HepG2 (cell line): ENCODE results near the gene LAMA1. TPM values are rescaled to one million over a fixed set of nuclear protein-coding genes. Genes with fewer than 3 reads are reported as not detected.

Experiments used
- BATF2 ChIP-seq: sonication (generic); formaldehyde crosslinking; IDR thresholded peaks from 2 replicates; pipeline ENCODE4 v1.8.0; 2022; ENCODE audit warnings: mild to moderate bottlenecking, missing genetic modification reagents, moderate library complexity
- CENPT ChIP-seq: sonication (generic); formaldehyde crosslinking; IDR thresholded peaks from 2 replicates; pipeline ENCODE4 v1.8.0; 2022; ENCODE audit warnings: low read depth, mild to moderate bottlenecking, moderate library complexity, missing genetic modification reagents
- CTCF ChIP-seq: sonication (generic); formaldehyde crosslinking; IDR thresholded peaks from 2 replicates; pipeline ENCODE4 v1.5.0; 2020; ENCODE audit warnings: mild to moderate bottlenecking, missing genetic modification reagents, moderate library complexity
- HNF4A ChIP-seq: sonication (generic); formaldehyde crosslinking; IDR thresholded peaks from 2 replicates; pipeline ENCODE4 v1.4.0; 2020; ENCODE audit warnings: missing genetic modification reagents
- PLRG1 ChIP-seq: fragments of 450-650 bp; conservative IDR thresholded peaks from 2 replicates; pipeline ENCODE4 v1.6.1; 2016
- THAP11 ChIP-seq: IDR thresholded peaks from 2 replicates; pipeline ENCODE4 v1.6.1; 2016; ENCODE audit warnings: missing biosample characterization, missing genetic modification reagents
- USF2 ChIP-seq, 2 experiments: sonication (generic) in 1 of 2; formaldehyde crosslinking in 1 of 2; IDR thresholded peaks; 2 replicates each; pipeline versions ENCODE4 v1.5.1 to v1.6.1; 2011 to 2020; ENCODE audit warnings: borderline replicate concordance in 1 of 2, low read depth in 1 of 2, low read length in 1 of 2, mild to moderate bottlenecking in 1 of 2, missing genetic modification reagents in 1 of 2, moderate library complexity in 1 of 2
- ZFAT ChIP-seq: sonication (generic); formaldehyde crosslinking; conservative IDR thresholded peaks from 2 replicates; pipeline ENCODE4 v1.8.1; 2023; ENCODE audit warnings: missing genetic modification reagents, inconsistent platforms
- ZNF280B ChIP-seq: sonication (generic); formaldehyde crosslinking; IDR thresholded peaks from 2 replicates; pipeline ENCODE4 v1.5.0; 2020; ENCODE audit warnings: missing genetic modification reagents, mild to moderate bottlenecking, borderline replicate concordance
- ZNF577 ChIP-seq: sonication (generic); formaldehyde crosslinking; IDR thresholded peaks from 2 replicates; pipeline ENCODE4 v1.4.0; 2020; ENCODE audit warnings: mild to moderate bottlenecking, low read depth, missing genetic modification reagents, borderline replicate concordance
- ZSCAN30 ChIP-seq: sonication (generic); formaldehyde crosslinking; IDR thresholded peaks from 2 replicates; pipeline ENCODE4 v1.5.0; 2020; ENCODE audit warnings: mild to moderate bottlenecking, missing genetic modification reagents
- polyA plus RNA-seq, 8 experiments: library from polyadenylated mRNA; depleted of rRNA in 3 of 8; stranded (reverse) in 7 of 8; unstranded in 1 of 8; fragments of >200 nt; fragmentation: Illumina TruSeq in 4 of 8; extraction: Trizol in 4 of 8; gene quantifications; 2 replicates each; pipeline versions ENCODE4 v1.2.1 to v1.2.3, GENCODE V29; 2011 to 2016; ENCODE audit warnings: low read depth in 4 of 8, missing spikeins in 1 of 8, mixed read lengths in 1 of 8; ENCODE audit not compliant: insufficient read depth in 1 of 8
- total RNA-seq, 5 experiments: library from RNA; depleted of rRNA; stranded (reverse); fragments of >200 nt; fragmentation: Illumina TruSeq; extraction: Trizol; gene quantifications; 2 replicates each; pipeline ENCODE4 v1.2.3, GENCODE V29; 2016; ENCODE audit warnings: low read depth in 1 of 5

Gene LAMA1
- total and polyA plus RNA-seq, 2 of the 13 experiments (the other 11 are each of a cell fraction or from before 2014, with no cell fraction given) = 0.05 to 0.44 TPM

- TF ChIP-seq ZNF280B (CRISPR knock-in tag) = 0 out of 2 replicates have a peak, but pooled peaks have one; percentile 23
- TF ChIP-seq ZNF577 (CRISPR knock-in tag) = no peak
- no peak for TF ChIP-seq PLRG1
- no peak for TF ChIP-seq CENPT (CRISPR knock-in tag)
- no peak for TF ChIP-seq ZSCAN30 (CRISPR knock-in tag)
- TF ChIP-seq ZFAT (CRISPR knock-in tag) = no peak
- peak; percentile 69 for TF ChIP-seq CTCF (CRISPR knock-in tag)
- no peak for TF ChIP-seq THAP11
- no peak for TF ChIP-seq HNF4A
- no peak for TF ChIP-seq BATF2 (CRISPR knock-in tag)
- TF ChIP-seq USF2 (IDR thresholded peaks at IDR 0.05; ENCODE audit: low read depth, low read length) = no peak; the same call in 1 of the 2 replicates
- peak; percentile 19; the same call in 1 of the 2 replicates for TF ChIP-seq USF2 (CRISPR knock-in tag; IDR thresholded peaks at IDR 0.05; ENCODE audit: borderline replicate concordance)
These were observed 79.2 kb downstream of the LAMA1 start (continued) for GRCh38 chr18:7038330-7038851.
